Tibial nerve (tissue), 4 donors: ENCODE results near the gene ZNF229.
"Not testable (repeated sequence)": the region's sequence is repeated elsewhere in the genome, so short reads cannot be mapped to it uniquely, and the experiment has no call there.

ENCODE experiments used
- CTCF ChIP-seq, 5 experiments: fragments of 200-600 bp in 3 of 5; fragments of 450-650 bp in 2 of 5; sonication (generic) in 3 of 5; IDR thresholded peaks; one replicate each; pipeline ENCODE4 v1.5.1; 2016 to 2019; ENCODE audit warnings: antibody characterized with exemption in 5 of 5, mild to moderate bottlenecking in 3 of 5, moderate library complexity in 2 of 5
- EP300 ChIP-seq, 2 donors: sonication (generic); formaldehyde crosslinking; IDR thresholded peaks; one replicate each; pipeline ENCODE4 v1.6.1; 2017; ENCODE audit warnings: antibody characterized with exemption in 2 of 2, mild to moderate bottlenecking in 1 of 2
- POLR2A ChIP-seq, 2 donors: fragments of 450-650 bp; IDR thresholded peaks; one replicate each; pipeline ENCODE4 v1.6.1; 2017; ENCODE audit warnings: antibody characterized with exemption in 2 of 2, mild to moderate bottlenecking in 2 of 2, moderate library complexity in 2 of 2

- not testable (repeated sequence) for TF ChIP-seq POLR2A, CTCF, EP300 (IDR thresholded peaks at IDR 0.05)
Observed at GRCh38 chr19:44462600-44463286, 14.5 kb upstream of the ZNF229 start.
